Colon (tissue), 2 donors: ENCODE results near the gene TMPRSS11A.

Experiments
- FAIRE-seq: peaks from 2 replicates; lab custom pipeline; 2012; peaks lifted over from hg19 to GRCh38; lab: Jason Lieb, UNC
- donor health status: control.
- donor health status: control.

TMPRSS11A gene

DNA sequence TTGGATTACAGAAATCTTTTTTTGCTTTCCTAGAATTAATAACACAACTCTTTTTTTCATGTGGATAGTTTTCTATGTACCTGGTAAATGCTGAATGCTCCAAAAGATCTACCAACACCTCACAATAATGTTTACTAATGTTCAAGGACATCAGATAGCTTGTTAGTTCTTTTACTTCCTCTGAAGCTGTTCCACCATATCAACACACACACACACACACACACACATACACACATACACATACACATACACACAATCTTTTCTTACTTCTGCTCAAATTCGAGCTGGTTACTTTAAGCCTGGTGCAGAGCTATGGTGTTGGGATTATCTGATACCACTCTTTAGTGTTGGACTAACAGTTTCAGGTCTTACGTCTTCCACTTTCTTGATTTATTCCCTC lies 51.2 kb downstream of the TMPRSS11A start:
- FAIRE-seq, result no peak

DNA sequence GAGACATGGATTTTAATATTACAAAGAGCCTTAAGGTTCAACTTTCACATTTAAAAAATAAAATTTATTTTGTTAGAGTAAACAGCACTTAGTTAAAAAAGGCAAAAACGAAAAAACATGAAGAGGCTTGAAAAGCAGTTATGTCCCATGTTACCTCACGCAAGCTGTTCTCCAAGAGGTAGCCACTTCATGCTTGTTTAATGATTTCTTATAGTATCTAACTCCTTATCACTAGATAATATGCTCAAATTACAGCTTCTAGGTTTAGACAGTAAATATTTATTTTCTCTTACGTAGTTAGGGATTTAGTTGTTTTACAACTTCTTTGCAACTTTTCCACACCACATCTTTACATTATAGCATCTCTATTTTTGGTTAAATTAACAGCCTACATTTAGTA lies 51.7 kb downstream of the TMPRSS11A start:
- FAIRE-seq, result no peak

DNA sequence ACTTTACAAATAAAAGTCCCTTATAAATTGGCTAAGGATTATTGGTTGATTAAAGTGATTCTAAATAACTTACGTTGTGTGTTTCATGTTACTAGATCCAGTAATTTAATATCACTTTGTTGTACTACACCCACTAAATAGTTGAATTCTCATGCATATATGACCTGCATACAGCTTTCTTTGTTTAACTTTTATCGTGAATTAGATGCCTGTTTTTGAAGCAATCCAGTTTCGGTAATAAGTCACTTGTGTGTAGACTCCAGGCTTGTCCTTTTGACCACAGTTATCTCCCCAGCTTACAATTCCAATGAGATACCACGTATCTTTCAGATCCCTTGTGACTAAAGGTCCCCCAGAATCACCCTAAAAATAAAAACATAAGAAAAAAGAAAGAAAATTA lies 52.2 kb downstream of the TMPRSS11A start:
- FAIRE-seq, result no peak

DNA sequence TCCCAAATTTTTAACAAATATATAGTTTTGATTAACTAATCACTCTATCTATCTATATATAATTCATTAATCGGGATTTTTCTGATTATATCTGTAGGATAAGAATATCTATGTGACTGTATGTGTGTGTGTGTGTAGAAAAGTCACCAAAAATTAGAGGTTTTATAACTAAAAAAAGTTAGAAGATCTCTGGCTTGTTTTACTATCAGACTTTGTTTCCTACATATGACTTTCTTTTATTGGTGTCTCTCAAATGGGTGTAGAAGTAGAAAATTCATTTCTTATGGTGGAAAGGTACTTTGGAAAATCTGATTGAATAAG lies 52.7 kb downstream of the TMPRSS11A start:
- FAIRE-seq, result no peak

GRCh38 chr4:67909905-67910584 lies 53.2 kb downstream of the TMPRSS11A start:
- FAIRE-seq, result no peak

DNA sequence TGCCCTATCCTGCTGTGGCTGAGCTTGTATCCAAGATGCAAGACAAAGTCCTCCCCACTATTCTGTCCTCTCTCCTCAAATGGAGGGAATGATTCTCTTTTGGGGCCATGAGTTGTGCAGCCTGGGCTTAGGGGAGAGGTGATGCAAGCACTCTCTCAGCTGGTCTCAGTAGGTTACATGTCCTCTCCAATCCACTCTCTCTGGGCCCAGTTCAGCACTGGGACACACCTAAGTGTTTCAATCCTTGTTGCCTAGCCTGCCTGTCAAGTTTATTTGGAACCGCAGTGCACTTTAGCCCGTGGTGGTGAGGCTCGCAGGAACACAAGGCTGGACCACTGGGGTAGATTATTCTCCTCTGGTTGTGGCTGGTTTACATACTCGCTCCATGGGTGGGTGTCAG lies 55.6 kb downstream of the TMPRSS11A start:
- no peak for FAIRE-seq

DNA sequence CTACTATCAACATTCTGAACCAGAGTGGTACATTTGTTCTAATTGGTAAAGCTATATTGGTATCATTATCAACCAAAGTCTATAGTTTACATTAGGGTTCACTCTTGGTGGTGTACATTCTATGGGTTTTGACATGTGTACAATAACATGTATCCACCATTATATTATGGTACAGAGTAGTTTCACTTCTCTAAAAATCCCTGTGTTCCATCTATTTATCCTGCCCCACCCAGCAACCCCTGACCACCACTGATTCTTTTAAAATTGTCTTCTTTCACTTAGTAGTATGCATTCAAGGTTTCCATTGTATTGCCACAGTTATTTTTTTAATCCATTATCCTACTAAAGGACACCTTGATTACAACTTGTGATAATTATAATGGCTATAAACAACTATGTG lies 64.2 kb downstream of the TMPRSS11A start:
- FAIRE-seq, result no peak

- no peak for FAIRE-seq
Measured at GRCh38 chr4:67897686-67898085, 65.6 kb downstream of the TMPRSS11A start.

- no peak for FAIRE-seq
Measured at GRCh38 chr4:67896421-67897065, 66.8 kb downstream of the TMPRSS11A start.

GRCh38 chr4:67894659-67895058 lies 68.6 kb downstream of the TMPRSS11A start:
- no peak for FAIRE-seq

GRCh38 chr4:67892905-67893304 lies 70.4 kb downstream of the TMPRSS11A start:
- no peak for FAIRE-seq

DNA sequence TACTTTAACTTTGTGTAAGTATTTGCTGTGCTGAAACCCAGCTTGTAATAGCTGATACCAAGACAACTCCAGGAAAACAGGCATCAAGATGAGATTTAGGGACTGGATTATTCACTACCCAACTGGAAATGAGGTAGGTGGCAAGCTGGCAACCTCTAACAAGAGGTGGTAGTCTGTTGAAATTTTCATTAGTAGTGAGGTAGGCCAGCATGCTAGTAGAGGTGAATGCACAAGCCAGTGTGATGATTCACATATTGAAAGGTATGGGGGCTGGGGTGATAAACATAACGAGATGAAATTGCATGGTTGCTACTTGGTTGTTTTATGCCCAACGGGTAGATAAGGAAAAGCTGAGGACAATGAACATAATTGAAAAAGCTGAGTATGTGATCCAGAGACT lies 71.0 kb downstream of the TMPRSS11A start:
- FAIRE-seq, result no peak

DNA sequence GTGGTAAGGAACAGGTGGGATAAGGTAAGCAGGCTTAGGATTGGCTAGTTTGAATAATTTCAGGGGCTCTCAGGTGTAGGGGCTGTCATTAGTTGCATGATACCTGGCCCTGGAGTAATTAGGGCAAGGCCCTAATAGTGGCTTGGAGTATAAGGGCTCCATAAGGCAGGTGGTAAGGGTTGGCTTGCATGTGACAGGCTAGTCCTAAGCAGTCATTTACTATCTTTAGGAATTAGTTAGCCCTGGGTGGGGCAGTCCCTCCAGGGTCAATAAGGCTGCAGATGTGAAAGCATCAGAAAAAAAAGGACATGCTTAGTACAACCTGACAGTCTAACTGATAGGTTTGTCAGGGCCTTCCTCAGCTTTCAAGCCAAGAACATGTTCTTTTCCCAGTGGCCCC lies 71.6 kb downstream of the TMPRSS11A start:
- FAIRE-seq, result no peak

DNA sequence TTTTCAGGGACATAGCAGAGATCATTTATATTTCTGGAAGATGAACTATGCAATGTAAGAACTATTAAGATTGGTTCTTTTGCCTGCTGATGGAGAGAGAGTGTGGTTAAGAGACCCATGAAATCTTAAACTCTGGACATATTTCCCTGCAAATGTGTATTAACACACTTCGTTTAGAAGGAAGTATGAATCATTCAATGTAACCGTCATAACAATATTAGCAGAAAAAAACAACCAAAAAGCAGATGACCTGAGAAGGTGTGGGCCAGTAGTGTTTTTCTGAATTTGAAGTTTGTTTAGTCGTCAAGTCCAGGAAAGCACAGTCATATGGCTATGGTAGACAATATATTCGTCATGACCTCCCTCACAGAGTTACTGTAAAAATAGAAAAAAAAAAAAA lies 77.0 kb downstream of the TMPRSS11A start:
- FAIRE-seq, result no peak

DNA sequence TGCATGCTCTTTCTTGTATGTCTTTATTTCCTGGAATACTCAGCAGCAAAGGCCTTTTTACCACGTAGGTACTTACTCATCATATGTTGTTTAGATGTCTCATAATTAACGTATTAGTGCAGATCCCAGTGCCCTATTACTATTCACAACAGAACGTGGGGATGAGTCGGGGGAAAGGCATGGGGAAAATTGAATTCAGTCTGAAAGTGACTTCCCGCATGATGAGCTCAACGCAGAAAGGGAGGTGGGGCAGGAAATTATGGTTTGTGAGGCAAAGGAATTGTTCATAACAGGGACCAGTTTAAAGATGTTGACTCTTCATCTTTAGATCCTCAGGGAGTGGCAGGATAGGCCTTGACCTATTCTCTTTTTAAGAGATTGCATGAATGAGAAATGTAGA lies 77.5 kb downstream of the TMPRSS11A start:
- no peak for FAIRE-seq

- no peak for FAIRE-seq
Measured at GRCh38 chr4:67884701-67885100, 78.6 kb downstream of the TMPRSS11A start.

DNA sequence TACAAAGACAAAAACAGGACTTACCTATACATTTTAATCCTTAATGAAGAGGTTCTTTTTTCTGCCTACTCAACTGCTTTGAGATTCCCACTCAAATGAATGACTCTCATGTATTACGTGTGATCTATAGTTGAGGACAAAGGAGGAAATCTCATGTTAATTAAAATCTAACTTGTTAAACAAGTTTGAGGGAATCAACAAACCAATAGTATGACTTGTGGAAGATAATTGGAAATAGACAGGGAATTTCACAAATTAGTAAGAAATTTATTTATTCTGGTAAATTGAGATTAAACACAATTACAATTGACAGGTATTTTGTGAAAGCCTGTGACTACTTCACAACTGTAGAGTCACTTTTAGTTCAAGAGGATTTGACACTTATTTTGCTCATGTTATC lies 79.4 kb downstream of the TMPRSS11A start, which contains the start of gene TMPRSS11D:
Gene TMPRSS11D (minus strand): TSS at position 101 of the 400 bp plus-strand sequence. CDS start 69 bp downstream, at position 32.
- no peak for FAIRE-seq

DNA sequence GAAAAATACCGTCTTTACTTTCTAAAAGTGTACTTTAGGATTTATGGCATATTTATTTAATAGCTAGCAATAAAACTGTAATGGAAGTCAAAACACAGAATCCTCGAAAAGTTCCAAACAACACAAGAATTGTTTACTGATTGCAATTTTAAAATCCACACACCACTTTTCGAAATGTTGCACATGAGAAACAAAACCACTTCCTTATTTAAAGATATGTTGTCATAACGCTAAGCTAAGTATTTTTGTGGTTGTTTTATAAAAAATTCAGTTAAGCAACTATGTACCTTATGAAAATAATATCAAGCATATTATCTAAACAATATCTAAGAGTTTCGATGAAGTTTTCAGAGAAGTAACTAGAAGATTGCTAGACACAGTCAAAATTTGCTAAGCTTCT lies 79.8 kb downstream of the TMPRSS11A start:
- no peak for FAIRE-seq

- no peak for FAIRE-seq
Measured at GRCh38 chr4:67880866-67881610, 82.3 kb downstream of the TMPRSS11A start.

- no peak for FAIRE-seq
Measured at GRCh38 chr4:67879486-67879885, 83.8 kb downstream of the TMPRSS11A start.

DNA sequence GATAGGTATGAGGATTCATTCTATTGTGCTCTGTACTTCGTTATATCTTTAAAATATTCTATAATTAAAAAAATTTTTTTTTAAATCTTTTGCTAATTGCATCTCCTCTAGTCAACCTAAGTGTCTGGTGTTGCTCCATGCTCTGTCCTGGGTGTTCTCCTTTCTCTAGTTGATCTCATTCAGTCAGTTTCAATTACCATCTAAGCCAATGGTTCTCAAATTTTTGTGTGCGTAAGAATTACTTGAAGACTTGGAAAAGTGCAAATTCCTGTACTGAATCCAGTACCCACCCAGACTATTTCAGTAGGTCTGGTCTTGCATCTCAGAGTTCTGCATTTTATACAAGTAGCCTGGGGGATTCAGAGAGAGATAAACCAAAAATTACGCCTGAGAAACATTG lies 86.2 kb downstream of the TMPRSS11A start:
- FAIRE-seq, result no peak

DNA sequence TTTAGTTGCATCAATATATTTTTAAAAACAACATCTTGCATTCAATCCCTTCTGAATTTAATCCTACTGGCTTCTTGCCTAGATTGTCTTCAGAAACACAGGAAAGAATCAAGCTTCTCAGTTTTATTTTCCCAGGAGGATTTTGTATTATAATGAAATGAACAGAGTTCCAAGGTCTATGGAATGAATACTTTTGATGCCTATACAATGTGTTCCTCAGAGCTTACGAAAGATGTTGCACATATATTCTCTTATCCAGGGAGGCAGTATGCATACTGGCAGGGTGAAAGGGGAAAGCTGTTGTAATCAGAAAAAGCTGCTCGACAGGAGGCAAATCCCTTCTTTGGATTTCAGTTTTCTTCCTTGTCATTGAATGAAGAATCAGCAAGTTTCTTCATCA lies 88.3 kb downstream of the TMPRSS11A start:
- no peak for FAIRE-seq

DNA sequence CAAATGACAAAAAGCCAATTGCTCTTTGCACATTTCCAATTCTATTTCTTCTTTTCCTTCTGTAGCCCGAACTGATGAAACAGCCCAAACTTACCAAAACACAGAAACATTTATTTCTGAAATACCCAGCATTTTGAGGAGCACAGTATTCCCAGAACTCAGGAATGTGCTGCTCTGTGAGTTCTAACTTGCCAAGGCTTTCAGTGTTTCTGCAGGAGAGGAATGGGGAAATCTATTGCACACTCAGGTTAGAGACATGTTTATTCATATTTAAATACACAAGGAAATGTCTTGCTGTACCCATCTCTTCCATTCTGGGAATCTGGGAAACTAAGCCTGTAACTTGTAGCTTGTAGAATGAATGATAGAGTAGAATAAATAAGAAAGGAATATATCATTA lies 90.2 kb downstream of the TMPRSS11A start:
- no peak for FAIRE-seq

- FAIRE-seq, result no peak
Measured at GRCh38 chr4:67871867-67872266, 91.4 kb downstream of the TMPRSS11A start.
